ENCODE results near the gene SPDYE16.
A peak's percentile ranks its signal among the peaks of the same experiment; 100 is the strongest.
"Not testable (repeated sequence)": the region's sequence is repeated elsewhere in the genome, so short reads cannot be mapped to it uniquely, and the experiment has no call there.

The SPDYE16 gene, protein sequence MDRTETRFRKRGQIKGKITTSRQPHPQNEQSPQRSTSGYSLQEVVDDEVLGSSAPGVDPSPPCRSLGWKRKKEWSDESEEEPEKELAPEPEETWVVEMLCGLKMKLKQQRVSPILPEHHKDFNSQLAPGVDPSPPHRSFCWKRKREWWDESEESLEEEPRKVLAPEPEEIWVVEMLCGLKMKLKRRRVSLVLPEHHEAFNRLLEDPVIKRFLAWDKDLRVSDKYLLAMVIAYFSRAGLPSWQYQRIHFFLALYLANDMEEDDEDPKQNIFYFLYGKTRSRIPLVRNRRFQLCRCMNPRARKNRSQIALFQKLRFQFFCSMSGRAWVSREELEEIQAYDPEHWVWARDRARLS

DNA sequence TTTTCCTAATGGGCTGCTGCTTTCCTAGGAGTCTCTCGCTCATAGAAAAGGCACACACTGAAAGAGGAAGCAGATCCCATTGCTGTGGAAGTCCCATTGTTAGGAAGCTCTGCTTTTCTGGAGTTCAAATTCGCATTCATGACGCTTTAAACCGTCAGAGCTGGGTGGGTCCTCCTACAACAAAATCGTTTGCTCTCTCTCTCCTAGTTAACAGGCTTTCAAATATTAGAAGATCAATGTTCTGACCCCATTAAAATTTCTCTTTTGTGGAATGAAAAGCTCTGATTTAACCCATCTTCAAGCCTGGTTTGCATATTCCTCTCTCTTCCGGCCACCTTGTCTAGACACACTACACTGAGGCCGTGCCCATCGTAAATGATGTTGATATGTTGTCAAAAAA is at the start of gene SPDYE16:
SPDYE16 (minus strand) TSS at position 101 of the 400 bp plus-strand sequence. CDS start 1,838 bp downstream, outside the sequence.
- H3K4me3 ChIP-seq (ENCODE audit: low read depth in 1 of 2, low read length in 2 of 2); H4K20me1 ChIP-seq (ENCODE audit: insufficient read depth, low read length); H3K4me2 ChIP-seq (ENCODE audit: insufficient read depth, low read length); DNase-seq; H3K9me3 ChIP-seq (ENCODE audit: insufficient read depth, low read length, severe bottlenecking); H3K36me3 ChIP-seq (ENCODE audit: insufficient read depth, low read length); ATAC-seq (ENCODE audit: insufficient read depth, low read depth); H3K27ac ChIP-seq (ENCODE audit: low read length); H3K27me3 ChIP-seq (ENCODE audit: insufficient read depth, low read length, poor library complexity); H3K4me1 ChIP-seq (ENCODE audit: insufficient read depth, low read length); H3K9ac ChIP-seq (ENCODE audit: low read depth, low read length); H3K79me2 ChIP-seq (ENCODE audit: insufficient read depth, low read length); H2AFZ ChIP-seq (ENCODE audit: low read depth, low read length): not testable (repeated sequence)

DNA sequence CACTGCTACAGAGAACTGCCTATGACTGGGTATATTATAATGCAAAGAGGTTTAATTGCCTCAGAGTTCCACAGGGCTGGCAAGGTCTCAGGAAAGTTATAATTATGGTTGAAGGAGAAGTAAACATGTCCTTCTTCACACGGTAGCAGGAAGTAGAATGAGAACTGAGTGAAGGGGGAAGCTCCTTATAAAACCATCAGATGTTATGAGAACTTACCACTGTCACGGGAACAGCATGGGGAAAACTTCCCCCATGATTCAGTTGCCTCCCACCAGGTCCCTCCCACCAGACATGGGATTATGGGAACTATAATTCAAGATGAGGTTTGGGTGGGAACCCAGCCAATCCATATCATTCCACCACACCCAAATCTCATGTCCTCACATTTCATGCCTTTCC is 49.6 kb upstream of the SPDYE16 start:
- not testable (repeated sequence) for H3K4me2 ChIP-seq (ENCODE audit: insufficient read depth, low read length); ATAC-seq (ENCODE audit: insufficient read depth, low read depth); H3K9me3 ChIP-seq (ENCODE audit: insufficient read depth, low read length, severe bottlenecking); H3K4me3 ChIP-seq (ENCODE audit: low read depth in 1 of 2, low read length in 2 of 2); DNase-seq; H3K4me1 ChIP-seq (ENCODE audit: insufficient read depth, low read length); H3K27me3 ChIP-seq (ENCODE audit: insufficient read depth, low read length, poor library complexity); H2AFZ ChIP-seq (ENCODE audit: low read depth, low read length); H3K9ac ChIP-seq (ENCODE audit: low read depth, low read length); H4K20me1 ChIP-seq (ENCODE audit: insufficient read depth, low read length); H3K27ac ChIP-seq (ENCODE audit: low read length)
- Histone ChIP-seq H3K79me2 (ENCODE audit: insufficient read depth, low read length) (peaks cover 14% of the 10 kb centered on the region; the same call in 1 of the 2 replicates), H3K36me3 (ENCODE audit: insufficient read depth, low read length) (peaks cover 12% of the 10 kb centered on the region)

DNA sequence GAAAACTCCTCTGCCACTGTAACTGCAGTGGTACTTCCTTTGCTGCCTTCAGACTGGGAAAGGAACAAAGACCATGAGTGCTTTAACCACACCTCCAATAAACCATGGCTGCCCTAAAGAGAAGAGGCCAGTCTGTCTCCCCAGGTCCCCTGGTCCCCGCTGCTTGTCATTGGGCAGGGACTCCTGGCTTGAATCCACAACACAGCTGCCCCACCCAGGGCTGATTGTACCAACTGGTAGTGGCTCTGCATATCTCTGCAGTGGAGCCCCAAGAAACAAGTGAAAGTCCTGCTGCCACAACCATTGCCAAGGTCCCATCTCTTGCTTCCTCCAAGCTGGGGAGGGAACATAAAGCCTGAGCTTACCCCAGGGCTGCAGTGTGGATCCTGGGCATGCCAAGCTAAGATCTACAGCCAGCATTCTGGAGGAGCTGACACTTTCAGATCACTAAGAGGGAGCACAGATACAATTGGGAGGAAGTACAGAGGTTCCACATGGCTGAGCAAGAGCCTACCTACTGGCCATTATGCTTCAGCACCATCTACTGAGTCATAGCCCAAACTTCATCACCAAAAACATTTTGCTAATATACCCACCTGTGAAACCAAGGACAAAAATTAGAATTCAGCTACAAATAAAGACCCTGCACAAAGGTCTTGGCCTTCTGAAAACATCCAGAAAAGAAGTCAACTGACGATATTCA is 48.7 kb upstream of the SPDYE16 start:
- H3K9ac ChIP-seq (ENCODE audit: low read depth, low read length); DNase-seq; H3K9me3 ChIP-seq (ENCODE audit: insufficient read depth, low read length, severe bottlenecking); H3K27me3 ChIP-seq (ENCODE audit: insufficient read depth, low read length, poor library complexity); ATAC-seq (ENCODE audit: insufficient read depth, low read depth); H3K4me2 ChIP-seq (ENCODE audit: insufficient read depth, low read length); H3K4me1 ChIP-seq (ENCODE audit: insufficient read depth, low read length); H3K4me3 ChIP-seq (ENCODE audit: low read depth in 1 of 2, low read length in 2 of 2); H4K20me1 ChIP-seq (ENCODE audit: insufficient read depth, low read length); H2AFZ ChIP-seq (ENCODE audit: low read depth, low read length); H3K27ac ChIP-seq (ENCODE audit: low read length): not testable (repeated sequence)
- peaks cover 12% of the 10 kb centered on the region for H3K36me3 ChIP-seq (ENCODE audit: insufficient read depth, low read length)
- H3K79me2 ChIP-seq (ENCODE audit: insufficient read depth, low read length): peaks cover 17% of the 10 kb centered on the region

DNA sequence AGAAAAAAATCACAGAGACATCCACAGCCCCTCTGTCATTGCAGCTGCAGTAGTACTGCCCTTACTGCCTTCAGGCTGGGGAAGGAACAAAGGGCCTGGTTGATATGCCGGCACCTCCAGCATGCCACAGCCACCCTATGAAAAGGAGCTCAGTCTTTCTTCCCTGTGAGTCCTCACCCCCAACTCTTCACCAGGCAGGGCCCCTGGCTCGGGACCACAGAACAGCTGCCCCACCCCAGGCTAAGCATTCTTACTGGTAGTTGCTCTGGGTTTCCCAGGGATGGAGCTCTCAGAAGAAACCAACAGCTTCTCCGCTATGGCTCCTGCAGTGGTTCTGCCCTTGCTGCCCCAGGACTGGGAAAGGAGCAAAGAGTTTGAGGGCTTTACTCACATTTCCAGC is 47.9 kb upstream of the SPDYE16 start:
- not testable (repeated sequence) for H3K27ac ChIP-seq (ENCODE audit: low read length); H3K4me2 ChIP-seq (ENCODE audit: insufficient read depth, low read length); H3K9ac ChIP-seq (ENCODE audit: low read depth, low read length); H3K9me3 ChIP-seq (ENCODE audit: insufficient read depth, low read length, severe bottlenecking); ATAC-seq (ENCODE audit: insufficient read depth, low read depth); H2AFZ ChIP-seq (ENCODE audit: low read depth, low read length); H3K27me3 ChIP-seq (ENCODE audit: insufficient read depth, low read length, poor library complexity); DNase-seq; H3K4me1 ChIP-seq (ENCODE audit: insufficient read depth, low read length); H3K4me3 ChIP-seq (ENCODE audit: low read depth in 1 of 2, low read length in 2 of 2)
- Histone ChIP-seq H4K20me1 (ENCODE audit: insufficient read depth, low read length) (peaks cover 10% of the 10 kb centered on the region; the same call in 1 of the 2 replicates), H3K36me3 (ENCODE audit: insufficient read depth, low read length) (peaks cover 12% of the 10 kb centered on the region), H3K79me2 (ENCODE audit: insufficient read depth, low read length) (peaks cover 23% of the 10 kb centered on the region)

DNA sequence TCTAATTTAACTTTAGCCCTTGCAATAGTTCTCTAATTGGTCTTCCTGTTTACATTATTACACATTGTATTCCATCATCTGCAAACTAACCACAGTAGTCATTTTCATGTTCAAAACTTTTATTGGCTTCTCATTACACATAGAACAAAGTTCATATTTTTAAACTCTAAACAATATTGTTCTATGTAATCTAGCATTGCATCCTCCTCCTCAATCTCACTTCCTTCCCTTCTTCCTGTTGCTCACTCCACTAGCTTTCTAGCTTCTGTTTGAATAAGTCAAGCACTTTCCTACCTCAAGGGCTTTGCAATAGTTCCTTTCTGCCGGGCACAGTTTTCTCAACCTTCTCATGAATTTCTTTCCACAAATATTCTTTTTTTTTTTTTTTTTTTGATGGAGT is 45.5 kb upstream of the SPDYE16 start:
- ATAC-seq (ENCODE audit: insufficient read depth, low read depth); H3K9ac ChIP-seq (ENCODE audit: low read depth, low read length); DNase-seq; H3K27me3 ChIP-seq (ENCODE audit: insufficient read depth, low read length, poor library complexity); H3K4me2 ChIP-seq (ENCODE audit: insufficient read depth, low read length); H3K27ac ChIP-seq (ENCODE audit: low read length); H2AFZ ChIP-seq (ENCODE audit: low read depth, low read length); H3K9me3 ChIP-seq (ENCODE audit: insufficient read depth, low read length, severe bottlenecking); H3K4me1 ChIP-seq (ENCODE audit: insufficient read depth, low read length); H3K4me3 ChIP-seq (ENCODE audit: low read depth in 1 of 2, low read length in 2 of 2): not testable (repeated sequence)
- Histone ChIP-seq H3K79me2 (ENCODE audit: insufficient read depth, low read length) (peaks cover 35% of the 10 kb centered on the region), H4K20me1 (ENCODE audit: insufficient read depth, low read length) (peaks cover 14% of the 10 kb centered on the region; the same call in 1 of the 2 replicates), H3K36me3 (ENCODE audit: insufficient read depth, low read length) (peaks cover 12% of the 10 kb centered on the region)

DNA sequence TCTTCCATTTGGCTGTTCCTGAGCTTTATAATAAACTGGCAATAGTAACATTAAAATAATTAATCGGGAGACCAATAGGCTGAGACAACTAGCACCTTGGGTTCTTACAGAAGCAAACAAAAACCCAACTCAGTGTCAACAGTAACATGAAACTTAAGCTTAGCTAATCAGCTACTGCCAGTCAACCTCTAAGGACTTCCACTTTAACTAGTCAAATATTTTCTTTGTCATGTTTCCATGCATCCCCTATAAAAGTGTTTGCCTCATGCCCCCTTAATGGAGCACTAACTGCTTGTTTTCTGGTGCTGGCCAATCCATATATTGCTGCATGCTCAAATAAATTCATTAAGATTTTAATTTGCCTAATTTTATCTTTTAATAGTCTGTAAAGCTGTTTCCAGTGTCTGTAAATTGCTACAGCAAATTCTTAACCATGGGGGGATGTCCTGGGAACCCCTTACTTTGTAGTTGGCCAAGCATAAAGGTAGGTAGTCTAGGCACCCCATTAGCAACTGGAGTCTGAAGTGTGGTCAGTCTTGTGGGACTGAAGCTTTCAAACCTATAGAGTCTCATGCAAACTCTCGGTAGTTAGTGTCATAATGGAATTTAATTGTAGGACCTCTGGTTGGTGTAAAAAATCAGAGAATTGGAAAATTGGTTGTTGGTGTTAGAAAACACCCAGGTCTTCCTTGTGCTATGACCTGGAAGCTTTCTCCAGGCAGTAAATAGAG is 43.7 kb upstream of the SPDYE16 start:
- H3K4me3 ChIP-seq (ENCODE audit: low read depth in 1 of 2, low read length in 2 of 2); H3K27ac ChIP-seq (ENCODE audit: low read length); H3K9me3 ChIP-seq (ENCODE audit: insufficient read depth, low read length, severe bottlenecking); H2AFZ ChIP-seq (ENCODE audit: low read depth, low read length); H3K27me3 ChIP-seq (ENCODE audit: insufficient read depth, low read length, poor library complexity); H3K9ac ChIP-seq (ENCODE audit: low read depth, low read length); DNase-seq; H3K4me2 ChIP-seq (ENCODE audit: insufficient read depth, low read length); H3K4me1 ChIP-seq (ENCODE audit: insufficient read depth, low read length); ATAC-seq (ENCODE audit: insufficient read depth, low read depth): not testable (repeated sequence)
- H3K36me3 ChIP-seq (ENCODE audit: insufficient read depth, low read length): peaks cover 12% of the 10 kb centered on the region
- peaks cover 40% of the 10 kb centered on the region for H3K79me2 ChIP-seq (ENCODE audit: insufficient read depth, low read length)
- H4K20me1 ChIP-seq (ENCODE audit: insufficient read depth, low read length): peaks cover 15% of the 10 kb centered on the region; the same call in 1 of the 2 replicates

DNA sequence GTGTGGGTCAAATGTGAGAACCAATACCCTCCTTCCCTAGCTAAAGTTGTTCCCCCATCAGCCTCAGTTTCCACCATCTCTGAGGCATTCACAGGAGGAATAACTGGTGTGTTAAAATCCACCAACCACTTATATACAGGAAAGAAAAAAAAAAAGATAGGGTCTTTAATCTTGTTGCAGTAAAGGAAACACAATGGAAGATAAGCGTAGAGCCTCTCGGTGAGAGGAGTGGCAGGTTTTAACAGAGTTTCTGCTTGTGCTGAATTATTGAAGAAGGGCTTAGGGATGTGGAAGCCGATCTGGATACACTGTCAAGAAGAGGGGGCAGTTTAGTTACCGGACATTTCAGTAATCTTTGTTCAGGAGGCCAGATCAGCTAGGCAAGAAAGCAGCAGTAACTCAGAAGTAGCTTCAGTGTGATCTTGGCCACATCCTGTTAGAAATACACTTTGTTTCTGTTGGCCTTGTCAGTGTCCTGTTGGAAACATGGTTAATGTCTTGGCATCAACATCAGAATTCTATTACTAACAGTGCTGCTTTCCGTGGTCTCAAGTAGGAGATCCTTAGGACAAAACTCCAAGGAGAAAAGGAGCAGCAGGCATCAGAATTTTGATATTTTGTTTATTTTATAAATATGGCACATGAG is 40.7 kb upstream of the SPDYE16 start:
- not testable (repeated sequence) for H3K36me3 ChIP-seq (ENCODE audit: insufficient read depth, low read length); H3K27me3 ChIP-seq (ENCODE audit: insufficient read depth, low read length, poor library complexity); H3K9ac ChIP-seq (ENCODE audit: low read depth, low read length); H3K27ac ChIP-seq (ENCODE audit: low read length); H2AFZ ChIP-seq (ENCODE audit: low read depth, low read length); H3K9me3 ChIP-seq (ENCODE audit: insufficient read depth, low read length, severe bottlenecking); H3K4me1 ChIP-seq (ENCODE audit: insufficient read depth, low read length); H3K4me2 ChIP-seq (ENCODE audit: insufficient read depth, low read length); DNase-seq; H3K4me3 ChIP-seq (ENCODE audit: low read depth in 1 of 2, low read length in 2 of 2)
- Histone ChIP-seq H4K20me1 (ENCODE audit: insufficient read depth, low read length) (peaks cover 13% of the 10 kb centered on the region; the same call in 1 of the 2 replicates), H3K79me2 (ENCODE audit: insufficient read depth, low read length) (peaks cover 30% of the 10 kb centered on the region)
- 0 out of 3 replicates have a peak, but pooled peaks have one; percentile 47 for ATAC-seq (ENCODE audit: insufficient read depth, low read depth)

Measured in DND-41 (cell line).